Duodenal mucosa (tissue), 2 donors: ENCODE results near the gene DNAH17.

ENCODE experiments used
- H3K27ac ChIP-seq: one replicate; pipeline ENCODE4 v1.7.0; 2013; ENCODE audit warnings: low read depth, low read length
- H3K27me3 ChIP-seq, 2 donors: one replicate each; pipeline ENCODE4 v1.7.0; 2013; ENCODE audit warnings: low read length in 2 of 2, control low read depth in 1 of 2; ENCODE audit not compliant: insufficient read depth in 2 of 2, control insufficient read depth in 1 of 2
- H3K36me3 ChIP-seq, 2 donors: one replicate each; pipeline ENCODE4 v1.7.0; 2013; ENCODE audit warnings: low read length in 2 of 2, control low read depth in 1 of 2; ENCODE audit not compliant: insufficient read depth in 2 of 2, control insufficient read depth in 1 of 2
- H3K4me1 ChIP-seq, 2 donors: one replicate each; pipeline ENCODE4 v1.7.0; 2013; ENCODE audit warnings: low read length in 2 of 2, control low read depth in 1 of 2; ENCODE audit not compliant: insufficient read depth in 2 of 2, control insufficient read depth in 1 of 2
- H3K4me3 ChIP-seq, 2 donors: one replicate each; pipeline ENCODE4 v1.7.0; 2013; ENCODE audit warnings: low read length in 2 of 2, low read depth in 1 of 2
- H3K9ac ChIP-seq, 2 donors: one replicate each; pipeline ENCODE4 v1.7.0; 2013; ENCODE audit warnings: low read length in 2 of 2, low read depth in 1 of 2
- H3K9me3 ChIP-seq, 2 donors: one replicate each; pipeline ENCODE4 v1.7.0; 2013; ENCODE audit warnings: low read length in 2 of 2, control low read depth in 1 of 2; ENCODE audit not compliant: control insufficient read depth in 1 of 2

DNAH17 gene

GRCh38 chr17:78575340-78575739 lies 1.9 kb downstream of the DNAH17 start:
- no peak overlapping the region for H3K4me3 ChIP-seq
- H3K27ac ChIP-seq = no peak overlapping the region
- H3K9ac ChIP-seq = no peak overlapping the region
- no peaks in the 10 kb centered on the region for H3K27me3 ChIP-seq
- H3K9me3 ChIP-seq = no peaks in the 10 kb centered on the region
- no peaks in the 10 kb centered on the region for H3K36me3 ChIP-seq
- H3K4me1 ChIP-seq = peaks cover 0 to 3% of the 10 kb centered on the region in 2 donors

- no peak overlapping the region for H3K27ac ChIP-seq
- H3K4me1 ChIP-seq = no peaks in the 10 kb centered on the region
- no peaks in the 10 kb centered on the region for H3K36me3 ChIP-seq
- no peaks in the 10 kb centered on the region for H3K27me3 ChIP-seq
- H3K4me3 ChIP-seq = no peak overlapping the region
- no peak overlapping the region for H3K9ac ChIP-seq
- H3K9me3 ChIP-seq = no peaks in the 10 kb centered on the region
These were observed 3.2 kb downstream of the DNAH17 start for GRCh38 chr17:78573955-78574354.

GRCh38 chr17:78572239-78573205 lies 4.7 kb downstream of the DNAH17 start:
- no peaks in the 10 kb centered on the region for H3K36me3 ChIP-seq
- H3K27me3 ChIP-seq = no peaks in the 10 kb centered on the region
- no peak overlapping the region for H3K27ac ChIP-seq
- no peaks in the 10 kb centered on the region for H3K9me3 ChIP-seq
- no peak overlapping the region for H3K4me3 ChIP-seq
- no peak overlapping the region for H3K9ac ChIP-seq
- H3K4me1 ChIP-seq = no peaks in the 10 kb centered on the region

GRCh38 chr17:78571329-78571728 lies 5.9 kb downstream of the DNAH17 start:
- H3K4me3 ChIP-seq = no peak overlapping the region
- H3K27ac ChIP-seq = no peak overlapping the region
- no peaks in the 10 kb centered on the region for H3K4me1 ChIP-seq
- H3K9me3 ChIP-seq = no peaks in the 10 kb centered on the region
- H3K9ac ChIP-seq = no peak overlapping the region
- no peaks in the 10 kb centered on the region for H3K36me3 ChIP-seq
- peaks cover 0 to under 1% of the 10 kb centered on the region in 2 donors for H3K27me3 ChIP-seq

GRCh38 chr17:78568494-78569115 lies 8.6 kb downstream of the DNAH17 start:
- H3K9ac ChIP-seq = no peak overlapping the region
- H3K27me3 ChIP-seq = peaks cover 0 to 2% of the 10 kb centered on the region in 2 donors
- H3K36me3 ChIP-seq = no peaks in the 10 kb centered on the region
- H3K4me3 ChIP-seq = no peak overlapping the region
- no peaks in the 10 kb centered on the region for H3K9me3 ChIP-seq
- H3K4me1 ChIP-seq = no peaks in the 10 kb centered on the region
- H3K27ac ChIP-seq = no peak overlapping the region

GRCh38 chr17:78567991-78568390 lies 9.2 kb downstream of the DNAH17 start:
- H3K4me1 ChIP-seq = no peaks in the 10 kb centered on the region
- H3K27me3 ChIP-seq = peaks cover 0 to 2% of the 10 kb centered on the region in 2 donors
- no peak overlapping the region for H3K4me3 ChIP-seq
- H3K27ac ChIP-seq = no peak overlapping the region
- no peaks in the 10 kb centered on the region for H3K9me3 ChIP-seq
- H3K9ac ChIP-seq = no peak overlapping the region
- H3K36me3 ChIP-seq = no peaks in the 10 kb centered on the region

GRCh38 chr17:78566947-78567346 lies 10.2 kb downstream of the DNAH17 start:
- Histone ChIP-seq H3K4me1 (no peaks in the 10 kb centered on the region), H3K27me3 (peaks cover 0 to 2% of the 10 kb centered on the region in 2 donors), H3K4me3 (no peak overlapping the region), H3K36me3 (no peaks in the 10 kb centered on the region), H3K9me3 (no peaks in the 10 kb centered on the region), H3K27ac (no peak overlapping the region), H3K9ac (no peak overlapping the region)

- Histone ChIP-seq H3K36me3 (no peaks in the 10 kb centered on the region), H3K27ac (no peak overlapping the region), H3K9me3 (no peaks in the 10 kb centered on the region), H3K27me3 (peaks cover 0 to 2% of the 10 kb centered on the region in 2 donors), H3K9ac (no peak overlapping the region), H3K4me3 (no peak overlapping the region), H3K4me1 (no peaks in the 10 kb centered on the region)
These were observed 13.7 kb downstream of the DNAH17 start for GRCh38 chr17:78563189-78564145.

- H3K9ac ChIP-seq = no peak overlapping the region
- no peaks in the 10 kb centered on the region for H3K9me3 ChIP-seq
- H3K36me3 ChIP-seq = no peaks in the 10 kb centered on the region
- no peaks in the 10 kb centered on the region for H3K4me1 ChIP-seq
- H3K4me3 ChIP-seq = no peak overlapping the region
- peaks cover 0 to 2% of the 10 kb centered on the region in 2 donors for H3K27me3 ChIP-seq
- no peak overlapping the region for H3K27ac ChIP-seq
These were observed 14.5 kb downstream of the DNAH17 start for GRCh38 chr17:78562734-78563133.
